Measurements from ENCODE around the gene TUBB2A. TPM values are rescaled to one million over a fixed set of nuclear protein-coding genes. Genes with fewer than 3 reads are reported as not detected.

TUBB2A gene
- total and polyA plus RNA-seq, 2 of the 13 experiments (the other 11 are each of a cell fraction or from before 2014, with no cell fraction given) = 35.3 to 106 TPM

- TF ChIP-seq POGZ (CRISPR knock-in tag; IDR thresholded peaks at IDR 0.05) = peak; percentile 66; the same call in 1 of the 2 replicates
- TF ChIP-seq CBX1 (IDR thresholded peaks at IDR 0.05; ENCODE audit: low read depth) = no peak
- TF ChIP-seq GATA4 (IDR thresholded peaks at IDR 0.05; ENCODE audit: borderline replicate concordance, low read depth) = 0 out of 2 replicates have a peak, but pooled peaks have one; percentile 32
- no peak for TF ChIP-seq ATRX (CRISPR knock-in tag; IDR thresholded peaks at IDR 0.05; ENCODE audit: borderline replicate concordance)
- no peak for TF ChIP-seq BRCA1 (CRISPR knock-in tag; IDR thresholded peaks at IDR 0.05)
- no peak for TF ChIP-seq U2AF1 (optimal IDR thresholded peaks at IDR 0.05; ENCODE audit: low read depth, low read length)
- TF ChIP-seq ZNF691 (CRISPR knock-in tag; IDR thresholded peaks at IDR 0.05; ENCODE audit: borderline replicate concordance, low read depth) = 0 out of 2 replicates have a peak, but pooled peaks have one; percentile 46
- TF ChIP-seq KDM6A (CRISPR knock-in tag; IDR thresholded peaks at IDR 0.05; ENCODE audit: low read depth) = 0 out of 2 replicates have a peak, but pooled peaks have one; percentile 32
- no peak for TF ChIP-seq ZBTB2 (CRISPR knock-in tag; IDR thresholded peaks at IDR 0.05; ENCODE audit: low read depth)
- no peak for TF ChIP-seq ZNF121 (CRISPR knock-in tag; IDR thresholded peaks at IDR 0.05)
- TF ChIP-seq ZBTB38 (CRISPR knock-in tag; IDR thresholded peaks at IDR 0.05) = peak; percentile 71; the same call in 1 of the 2 replicates
- no peak for TF ChIP-seq PAWR (CRISPR knock-in tag; IDR thresholded peaks at IDR 0.05; ENCODE audit: borderline replicate concordance)
- TF ChIP-seq FOXA3 (CRISPR knock-in tag; IDR thresholded peaks at IDR 0.05) = peak; percentile 52; the same call in 1 of the 2 replicates
- TF ChIP-seq SCMH1 (CRISPR knock-in tag; IDR thresholded peaks at IDR 0.05; ENCODE audit: borderline replicate concordance) = no peak
- no peak for TF ChIP-seq FOXO4 (CRISPR knock-in tag; conservative IDR thresholded peaks at IDR 0.05)
- TF ChIP-seq MAZ (IDR thresholded peaks at IDR 0.05; ENCODE audit: borderline replicate concordance, low read depth, low read length) = no peak
- TF ChIP-seq MAZ (CRISPR knock-in tag; IDR thresholded peaks at IDR 0.05; ENCODE audit: low read depth) = peak; percentile 71
- TF ChIP-seq ZC3H13 (CRISPR knock-in tag; IDR thresholded peaks at IDR 0.05) = no peak
- TF ChIP-seq ZNF484 (CRISPR knock-in tag; IDR thresholded peaks at IDR 0.05; ENCODE audit: borderline replicate concordance, low read depth) = no peak
- TF ChIP-seq MZF1 (CRISPR knock-in tag; IDR thresholded peaks at IDR 0.05; ENCODE audit: borderline replicate concordance) = no peak
- peak; percentile 80; the same call in 1 of the 2 replicates for TF ChIP-seq ZNF280D (CRISPR knock-in tag; IDR thresholded peaks at IDR 0.05)
- 0 out of 2 replicates have a peak, but pooled peaks have one; percentile 18 for TF ChIP-seq SMC3 (IDR thresholded peaks at IDR 0.05; ENCODE audit: low read length)
- no peak for TF ChIP-seq ZNF337 (CRISPR knock-in tag; IDR thresholded peaks at IDR 0.05; ENCODE audit: borderline replicate concordance, low read depth)
Measured at GRCh38 chr6:3195695-3196497, 38.6 kb upstream of the TUBB2A start (continued).

All from HepG2 (cell line).